Stimulated activated CD4-positive, alpha-beta T cell treated with anti-CD3 and anti-CD28 coated beads, Interleukin-2, amount 100 ng/mL, for 48 hours (primary cell): ENCODE measurements around the gene NTN5.
"Not testable (repeated sequence)": the region's sequence is repeated elsewhere in the genome, so short reads cannot be mapped to it uniquely, and the experiment has no call there.

Source experiments
- DNase-seq, 2 donors: peaks; one replicate each; pipeline ENCODE4 v3.0.0-alpha.2; 2020

The NTN5 gene

GRCh38 chr19:48668332-48668731, 4.5 kb downstream of the NTN5 start:
- no peak for DNase-seq

DNA sequence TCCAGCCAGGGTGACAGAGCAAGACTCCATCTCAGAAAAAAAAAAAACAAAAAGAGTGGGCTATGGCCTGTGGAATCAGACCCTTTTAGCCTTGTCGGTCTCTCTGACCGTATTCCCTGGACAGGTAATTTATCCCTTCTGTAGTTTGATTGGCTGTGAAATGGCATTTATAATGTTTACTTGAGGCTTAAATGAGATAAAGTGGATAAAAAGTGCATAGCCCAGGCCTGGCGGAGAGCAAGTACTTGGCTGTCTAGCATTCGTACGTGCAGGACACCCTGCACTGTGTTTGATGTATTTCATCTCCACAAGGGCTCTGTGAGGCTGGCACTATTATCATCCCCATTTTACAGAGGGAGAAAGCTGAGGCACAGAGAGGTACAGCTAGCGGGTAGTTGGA, 7.0 kb downstream of the NTN5 start:
- DNase-seq: no peak

- no peak for DNase-seq
These were observed 8.3 kb downstream of the NTN5 start for GRCh38 chr19:48664476-48664875.

DNA sequence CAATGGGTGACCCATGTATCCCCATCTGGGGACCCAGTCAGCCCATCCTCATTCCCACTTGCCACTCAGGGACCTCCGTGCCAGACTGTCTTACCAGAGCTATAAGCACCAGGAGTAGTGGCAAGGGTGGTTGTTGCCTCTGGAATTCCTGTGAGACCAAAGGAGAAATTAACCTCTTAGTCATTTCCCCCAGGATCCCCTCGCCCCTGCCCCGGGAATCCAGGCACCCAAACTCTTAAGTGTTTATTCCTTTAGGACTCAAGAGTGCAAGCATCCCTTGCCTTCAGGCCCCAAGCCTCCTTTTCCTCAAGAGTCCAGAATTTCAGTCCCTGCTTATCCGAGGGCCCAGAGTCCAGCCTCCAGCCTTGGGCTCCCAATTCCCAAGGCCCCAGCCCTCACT, 9.2 kb downstream of the NTN5 start:
- no peak for DNase-seq

GRCh38 chr19:48661711-48662090, 11.1 kb downstream of the NTN5 start:
- DNase-seq: no peak

GRCh38 chr19:48660852-48661710, 11.7 kb downstream of the NTN5 start:
- DNase-seq: peak; percentile 78 to 79

DNA sequence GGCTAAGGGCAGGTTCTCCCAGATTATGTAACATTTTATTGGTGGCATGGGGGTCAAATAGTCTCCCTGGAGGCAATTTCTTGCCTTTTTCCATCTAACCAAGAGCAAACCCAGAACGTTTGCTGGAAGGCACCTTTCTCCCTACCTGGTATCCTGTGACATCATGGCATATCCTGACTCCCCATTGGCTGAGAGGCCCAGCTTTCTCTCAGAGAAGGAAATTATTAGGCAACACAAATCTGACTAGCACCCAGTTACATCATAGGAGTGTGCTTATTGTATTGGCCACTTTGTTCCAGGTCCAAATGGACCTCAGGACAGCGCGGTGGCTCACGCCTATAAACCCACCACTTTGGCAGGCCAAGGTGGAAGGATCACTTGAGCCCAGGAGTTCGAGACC, 13.0 kb downstream of the NTN5 start:
- DNase-seq: no peak

GRCh38 chr19:48658483-48658882, 14.3 kb downstream of the NTN5 start:
- no peak for DNase-seq

DNA sequence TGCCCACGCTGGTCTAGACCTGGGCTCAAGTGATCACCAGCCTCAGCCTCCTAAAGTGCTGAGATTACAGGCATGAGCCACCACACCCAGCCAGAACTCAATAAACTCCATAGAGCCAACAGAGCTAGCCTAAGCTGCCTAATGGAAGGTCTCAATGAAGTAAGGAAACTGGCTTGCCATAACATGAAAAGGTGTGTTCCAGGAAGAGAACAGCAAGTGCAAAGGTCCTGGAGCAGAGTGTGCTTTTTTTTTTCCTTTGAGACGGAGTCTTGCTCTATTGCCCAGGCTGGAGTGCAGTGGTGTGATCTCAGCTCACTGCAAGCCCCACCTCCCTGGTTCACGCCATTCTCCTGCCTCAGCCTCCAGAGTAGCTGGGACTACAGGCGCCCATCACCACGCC, 15.0 kb downstream of the NTN5 start:
- not testable (repeated sequence) for DNase-seq

GRCh38 chr19:48656840-48657474, 15.9 kb downstream of the NTN5 start:
- no peak for DNase-seq

DNA sequence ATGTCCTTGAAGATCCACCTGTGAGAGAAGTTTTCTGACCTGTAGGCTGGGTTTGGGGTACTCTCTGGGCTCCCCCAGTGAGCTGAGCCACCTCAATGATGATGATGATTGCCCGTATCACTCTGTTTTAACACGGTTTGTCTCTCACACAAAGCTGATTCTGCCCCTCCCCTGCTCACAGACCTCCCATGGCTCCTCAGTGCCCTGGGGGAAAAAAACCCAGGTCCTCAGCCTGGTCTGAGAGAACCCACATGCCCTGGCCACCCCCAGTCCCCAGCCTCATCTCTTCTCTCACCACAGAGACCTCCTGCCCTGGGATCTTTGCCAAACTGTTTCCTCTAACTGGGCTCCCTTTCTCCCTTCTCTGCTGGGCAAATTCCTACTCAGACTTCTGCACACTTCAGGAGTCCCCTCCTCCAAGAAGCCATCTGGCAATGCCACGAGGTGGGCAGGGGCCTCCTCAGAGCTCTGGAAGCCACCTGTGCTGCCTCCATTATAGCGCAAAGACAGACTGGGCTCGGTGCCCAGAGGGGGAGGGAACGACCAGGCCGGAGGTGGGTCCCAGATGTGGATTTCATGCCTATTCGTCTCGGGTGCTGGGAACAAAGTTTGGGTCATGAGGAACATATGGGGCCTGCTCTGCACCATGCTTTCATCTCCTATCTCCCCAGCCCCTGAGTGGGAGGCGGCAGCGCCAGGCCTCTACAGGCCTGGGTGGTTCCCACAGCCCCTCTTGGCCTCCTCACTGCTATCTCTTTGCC, 18.3 kb downstream of the NTN5 start:
- DNase-seq: no peak

DNA sequence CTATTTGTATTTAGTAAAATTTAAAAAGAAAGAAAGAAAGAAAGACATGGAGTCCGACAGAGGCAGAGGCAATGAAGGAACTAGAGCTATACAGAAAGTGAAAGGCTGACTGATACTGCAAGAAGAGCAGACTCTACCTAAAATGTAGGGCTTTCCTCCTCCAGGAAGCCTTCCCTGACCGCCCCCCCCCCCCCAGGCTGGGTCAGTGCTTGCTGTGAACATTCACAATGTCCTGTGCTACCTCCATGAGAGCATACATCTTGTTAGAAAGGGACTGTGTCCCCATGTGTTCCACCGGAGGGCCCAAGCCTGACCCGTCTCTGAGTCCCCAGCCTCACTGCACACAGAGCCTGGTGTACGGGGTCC, 21.2 kb downstream of the NTN5 start:
- DNase-seq: no peak

- no peak for DNase-seq
These were observed 21.7 kb downstream of the NTN5 start for GRCh38 chr19:48650974-48651682.

DNA sequence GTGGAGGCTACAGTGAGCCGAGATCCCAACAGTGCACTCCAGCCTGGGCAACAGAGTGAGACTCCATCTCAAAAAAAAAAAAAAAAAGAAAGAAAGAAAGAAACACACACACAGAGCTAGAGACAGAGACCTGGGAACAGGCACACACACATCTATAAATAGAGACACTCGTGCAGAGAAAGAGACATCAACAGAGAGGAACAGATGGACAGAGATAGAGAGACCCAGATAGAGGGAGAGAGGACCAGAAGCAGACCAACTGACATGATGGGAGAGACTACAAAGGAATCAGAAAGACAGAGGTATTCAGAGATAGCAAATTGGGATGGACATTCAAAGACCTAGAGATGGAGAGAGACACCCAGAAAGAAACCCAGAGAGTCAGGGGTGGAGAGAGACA, 24.7 kb downstream of the NTN5 start:
- DNase-seq: no peak

DNA sequence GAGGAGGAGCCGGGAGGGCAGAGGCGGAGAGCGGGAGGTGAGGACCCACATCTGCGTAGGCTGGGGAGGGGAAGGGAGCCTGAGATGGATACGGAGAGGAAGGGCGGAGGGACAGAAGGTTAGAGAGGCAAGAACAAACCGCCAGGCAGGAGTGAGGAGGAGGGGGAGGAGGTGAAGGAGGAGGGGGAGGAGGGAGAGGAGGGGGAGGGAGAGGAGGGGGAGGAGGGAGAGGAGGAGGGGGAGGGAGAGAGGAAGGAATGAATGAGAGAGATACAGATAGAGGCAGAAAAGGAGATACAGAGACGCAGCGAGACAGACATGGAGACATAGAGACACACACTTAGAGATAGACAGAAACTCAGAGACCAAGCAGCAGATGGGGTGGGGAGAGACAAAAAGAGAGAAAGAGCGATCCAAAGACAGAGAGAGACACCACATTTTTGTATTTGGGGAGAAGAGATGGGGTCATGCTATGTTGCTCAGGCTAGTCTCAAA, 26.0 kb downstream of the NTN5 start:
- DNase-seq: no peak

DNA sequence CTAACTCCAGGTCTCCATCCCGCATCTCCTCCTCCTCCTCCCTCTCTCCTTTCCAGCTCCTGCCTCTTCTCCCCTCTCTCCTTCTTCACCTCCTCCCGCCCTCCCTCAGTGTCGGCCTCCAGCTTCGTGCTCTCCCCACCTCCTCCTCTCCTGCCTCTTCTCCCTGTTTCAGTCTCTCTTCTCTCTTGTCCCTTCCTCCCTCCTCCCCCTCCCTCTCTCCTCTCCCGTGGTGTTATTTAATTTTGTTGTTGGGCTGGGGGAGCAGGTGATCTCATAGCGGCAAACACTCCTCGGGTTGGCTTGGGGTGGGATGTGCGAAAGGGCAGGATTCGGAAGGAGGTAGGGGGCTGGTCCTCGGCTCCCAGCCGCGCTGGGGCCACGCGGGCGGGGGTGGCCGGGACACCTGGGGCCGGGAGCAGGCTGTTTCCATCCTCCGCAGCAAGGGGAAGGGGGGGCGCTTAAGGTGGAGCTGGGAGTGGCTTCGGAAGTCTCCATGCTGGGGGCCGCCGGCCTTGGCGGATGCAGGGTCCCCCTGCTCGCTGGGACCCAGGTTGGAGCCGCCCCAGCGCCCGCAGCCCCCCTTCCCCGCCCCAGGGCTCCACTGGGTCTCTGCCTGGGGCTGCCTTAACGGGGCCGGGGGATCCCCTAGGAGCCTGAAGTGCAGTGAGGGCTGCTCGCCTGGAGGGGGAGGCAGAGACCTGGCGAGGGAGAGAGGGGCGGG, 26.7 kb downstream of the NTN5 start, which contains the start of gene CA11:
CA11 (minus strand) TSS at position 187 of the 721 bp plus-strand sequence. CDS start 555 bp downstream, outside the sequence.
- DNase-seq: peak; percentile 86 to 87

DNA sequence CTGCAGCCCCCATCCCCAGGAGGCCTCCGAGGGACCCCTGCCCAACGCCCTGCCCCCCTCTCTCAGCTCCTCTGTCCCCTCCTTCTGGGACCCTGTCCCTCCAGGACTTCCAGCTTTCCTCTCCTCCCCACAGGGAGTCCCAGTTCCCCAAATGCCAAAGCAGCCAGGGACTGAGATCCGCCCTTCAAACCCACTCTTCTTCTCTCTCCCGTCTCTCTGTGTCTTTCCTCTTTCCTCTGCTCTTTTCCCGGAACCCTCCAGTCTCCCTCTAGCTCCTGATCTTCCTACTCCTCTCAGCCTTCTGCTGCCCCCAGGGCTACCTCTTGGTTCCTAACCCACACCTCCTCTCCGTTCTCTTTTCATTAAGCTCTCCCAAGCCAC, 27.2 kb downstream of the NTN5 start:
- no peak for DNase-seq

- DNase-seq: peak; percentile 64 to 69
These were observed 27.8 kb downstream of the NTN5 start for GRCh38 chr19:48644839-48645619.

GRCh38 chr19:48644355-48644754, 28.5 kb downstream of the NTN5 start:
- DNase-seq: no peak

GRCh38 chr19:48642862-48643261, 30.0 kb downstream of the NTN5 start:
- DNase-seq: no peak

DNA sequence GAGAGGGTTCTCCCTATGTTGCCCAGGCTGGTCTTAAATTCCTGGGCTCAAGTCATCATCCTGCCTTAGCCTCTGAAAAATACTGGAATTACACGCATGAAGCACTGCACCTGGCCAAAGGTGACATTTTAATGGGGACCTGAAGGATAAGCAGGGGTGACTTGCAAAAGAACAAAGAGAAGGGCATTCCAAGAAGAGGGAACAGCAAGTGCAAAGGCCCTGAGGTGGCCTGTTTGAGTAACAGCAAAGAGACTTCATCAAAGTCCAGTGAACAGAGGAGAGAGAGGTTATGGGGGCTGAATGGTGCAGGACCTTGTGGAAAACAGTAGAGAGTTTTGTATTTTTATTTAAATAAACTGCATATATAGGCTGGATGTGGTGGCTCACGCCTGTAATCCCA, 31.0 kb downstream of the NTN5 start:
- DNase-seq: no peak
